H9 (cell line): ENCODE data around the gene HNRNPR. TPM values are rescaled to one million over a fixed set of nuclear protein-coding genes. Genes with fewer than 3 reads are reported as not detected.

Source experiments
- DNase-seq: peaks from one replicate; pipeline ENCODE4 v3.0.0-alpha.2; 2017
- H2AFZ ChIP-seq: one replicate; pipeline ENCODE4 v1.6.1; 2013; ENCODE audit warnings: mild to moderate bottlenecking, low read length, control low read depth, moderate library complexity
- H2AK5ac ChIP-seq: 2 replicates; pipeline ENCODE4 v1.6.1; 2013; ENCODE audit warnings: low read length, control low read depth, mixed read lengths; ENCODE audit not compliant: insufficient read length
- H2BK120ac ChIP-seq: one replicate; pipeline ENCODE4 v1.6.1; 2013; ENCODE audit warnings: low read depth, mild to moderate bottlenecking, low read length, control low read depth, inconsistent platforms; ENCODE audit not compliant: poor library complexity, severe bottlenecking
- H2BK12ac ChIP-seq: 2 replicates; pipeline ENCODE4 v1.6.1; 2013; ENCODE audit warnings: low read length, control low read depth, mixed read lengths, low read depth; ENCODE audit not compliant: insufficient read length
- H2BK15ac ChIP-seq: 2 replicates; pipeline ENCODE4 v1.6.1; 2013; ENCODE audit warnings: low read depth, low read length, control low read depth
- H2BK20ac ChIP-seq: one replicate; pipeline ENCODE4 v1.6.1; 2013; ENCODE audit warnings: low read depth, mild to moderate bottlenecking, low read length, control low read depth, inconsistent platforms; ENCODE audit not compliant: poor library complexity, severe bottlenecking
- H2BK5ac ChIP-seq: 2 replicates; pipeline ENCODE4 v1.6.1; 2013; ENCODE audit warnings: low read length, control low read depth, mixed read lengths; ENCODE audit not compliant: insufficient read length
- H3K14ac ChIP-seq: 2 replicates; pipeline ENCODE4 v1.6.1; 2013; ENCODE audit warnings: low read length, control low read depth; ENCODE audit not compliant: insufficient read depth
- H3K18ac ChIP-seq: 2 replicates; pipeline ENCODE4 v1.6.1; 2013; ENCODE audit warnings: low read depth, mild to moderate bottlenecking, mixed read lengths, low read length, control low read depth; ENCODE audit not compliant: insufficient read length
- H3K23ac ChIP-seq: 2 replicates; pipeline ENCODE4 v1.6.1; 2013; ENCODE audit warnings: low read length, control low read depth, mixed read lengths, low read depth; ENCODE audit not compliant: insufficient read length
- H3K23me2 ChIP-seq: 2 replicates; pipeline ENCODE4 v1.6.1; 2013; ENCODE audit warnings: low read depth, mild to moderate bottlenecking, mixed read lengths, low read length, control low read depth; ENCODE audit not compliant: insufficient read length, poor library complexity, severe bottlenecking
- H3K27ac ChIP-seq: 2 replicates; pipeline ENCODE4 v1.5.1; 2013; ENCODE audit warnings: low read length, control low read depth, mixed read lengths, low read depth; ENCODE audit not compliant: insufficient read length
- H3K27me3 ChIP-seq: 2 replicates; pipeline ENCODE4 v1.6.1; 2013; ENCODE audit warnings: low read length, control low read depth, inconsistent platforms; ENCODE audit not compliant: insufficient read depth
- H3K4ac ChIP-seq: 2 replicates; pipeline ENCODE4 v1.6.1; 2013; ENCODE audit warnings: low read depth, mild to moderate bottlenecking, control low read depth, inconsistent platforms, low read length, moderate library complexity
- H3K4me1 ChIP-seq: 2 replicates; pipeline ENCODE4 v1.6.1; 2013; ENCODE audit warnings: low read length, control low read depth, inconsistent platforms; ENCODE audit not compliant: insufficient read depth
- H3K4me2 ChIP-seq: 2 replicates; pipeline ENCODE4 v1.6.1; 2013; ENCODE audit warnings: low read length, control low read depth, mixed read lengths; ENCODE audit not compliant: insufficient read length, insufficient read depth
- H3K56ac ChIP-seq: 2 replicates; pipeline ENCODE4 v1.6.1; 2013; ENCODE audit warnings: low read depth, mild to moderate bottlenecking, mixed read lengths, low read length, control low read depth; ENCODE audit not compliant: insufficient read length
- H3K79me1 ChIP-seq: 2 replicates; pipeline ENCODE4 v1.6.1; 2013; ENCODE audit warnings: low read depth, mild to moderate bottlenecking, moderate library complexity, low read length, control low read depth, inconsistent platforms; ENCODE audit not compliant: insufficient read depth, poor library complexity, severe bottlenecking
- H3K79me2 ChIP-seq: 2 replicates; pipeline ENCODE4 v1.6.1; 2013; ENCODE audit warnings: low read length, control low read depth, inconsistent platforms; ENCODE audit not compliant: insufficient read depth
- H3K9ac ChIP-seq: 2 replicates; pipeline ENCODE4 v1.6.1; 2013; ENCODE audit warnings: low read length, control low read depth, mixed read lengths; ENCODE audit not compliant: insufficient read length; ENCODE audit errors: extremely low read depth
- H3K9me3 ChIP-seq: one replicate; pipeline ENCODE4 v1.6.1; 2013; ENCODE audit warnings: low read depth, low read length, inconsistent platforms; ENCODE audit not compliant: control insufficient read depth
- H3T11ph ChIP-seq: one replicate; pipeline ENCODE4 v1.6.1; 2013; ENCODE audit warnings: mild to moderate bottlenecking, low read length, control low read depth, inconsistent platforms
- H4K20me1 ChIP-seq: one replicate; pipeline ENCODE4 v1.6.1; 2013; ENCODE audit not compliant: control insufficient read depth, insufficient read length, insufficient read depth
- H4K5ac ChIP-seq: 2 replicates; pipeline ENCODE4 v1.6.1; 2013; ENCODE audit warnings: low read depth, mild to moderate bottlenecking, mixed read lengths, low read length, control low read depth; ENCODE audit not compliant: insufficient read length
- H4K8ac ChIP-seq: replicated peaks from 2 replicates; pipeline ENCODE4 v1.6.1; 2013; ENCODE audit warnings: low read length, control low read depth, mixed read lengths, low read depth; ENCODE audit not compliant: insufficient read length
- H4K91ac ChIP-seq: 2 replicates; pipeline ENCODE4 v1.6.1; 2013; ENCODE audit warnings: low read depth, mild to moderate bottlenecking, moderate library complexity, mixed read lengths, low read length, control low read depth; ENCODE audit not compliant: insufficient read length
- H3K27ac Mint-ChIP-seq, 3 experiments: 2 replicates in 2 of 3; 3 replicates in 1 of 3; pipeline ENCODE4 v1.8.0; 2020 to 2021; ENCODE audit warnings: mixed read lengths in 3 of 3, mild to moderate bottlenecking in 1 of 3, moderate library complexity in 1 of 3
- H3K27me3 Mint-ChIP-seq: 2 replicates; pipeline ENCODE4 v1.8.0; 2021; ENCODE audit warnings: low read depth, mild to moderate bottlenecking, moderate library complexity, mixed read lengths
- H3K36me3 Mint-ChIP-seq, 3 experiments: 2 replicates in 2 of 3; 3 replicates in 1 of 3; pipeline ENCODE4 v1.8.0; 2020 to 2021; ENCODE audit warnings: low read depth in 3 of 3, mixed read lengths in 3 of 3; ENCODE audit not compliant: insufficient read depth in 1 of 3
- H3K4me1 Mint-ChIP-seq, 2 experiments: 2 replicates each; pipeline ENCODE4 v1.8.0; 2020; ENCODE audit warnings: mixed read lengths in 2 of 2
- H3K4me3 Mint-ChIP-seq, 2 experiments: 2 replicates in 1 of 2; 3 replicates in 1 of 2; pipeline ENCODE4 v1.8.0; 2020 to 2021; ENCODE audit warnings: mild to moderate bottlenecking in 2 of 2, mixed read lengths in 2 of 2, moderate library complexity in 1 of 2
- H3K9me3 Mint-ChIP-seq, 2 experiments: 2 replicates in 1 of 2; 3 replicates in 1 of 2; pipeline ENCODE4 v1.8.0; 2020; ENCODE audit warnings: mild to moderate bottlenecking in 2 of 2, mixed read lengths in 2 of 2, moderate library complexity in 1 of 2
- CTCF ChIP-seq: fragments of 200-600 bp; sonication (generic); conservative IDR thresholded peaks from 3 replicates; pipeline ENCODE4 v1.8.0; 2021; ENCODE audit warnings: antibody characterized with exemption, mild to moderate bottlenecking
- WGBS: extraction: QIAGEN DNeasy Blood & Tissue Kit; methylation state at CpG from one replicate; pipeline ENCODE4 v1.1.7; 2013; ENCODE audit warnings: missing lambda C conversion rate, low lambda C conversion rate, mixed read lengths; ENCODE audit not compliant: insufficient read length; ENCODE audit errors: extremely low coverage; 5-methylcytosine and 5-hydroxymethylcytosine counted together
- total RNA-seq: library from RNA; stranded (reverse); gene quantifications from 2 replicates; pipeline ENCODE4 v1.2.1, GENCODE V29; 2021

Gene HNRNPR
- total RNA-seq, 1 experiment from 2014 or later = 196 TPM

DNA sequence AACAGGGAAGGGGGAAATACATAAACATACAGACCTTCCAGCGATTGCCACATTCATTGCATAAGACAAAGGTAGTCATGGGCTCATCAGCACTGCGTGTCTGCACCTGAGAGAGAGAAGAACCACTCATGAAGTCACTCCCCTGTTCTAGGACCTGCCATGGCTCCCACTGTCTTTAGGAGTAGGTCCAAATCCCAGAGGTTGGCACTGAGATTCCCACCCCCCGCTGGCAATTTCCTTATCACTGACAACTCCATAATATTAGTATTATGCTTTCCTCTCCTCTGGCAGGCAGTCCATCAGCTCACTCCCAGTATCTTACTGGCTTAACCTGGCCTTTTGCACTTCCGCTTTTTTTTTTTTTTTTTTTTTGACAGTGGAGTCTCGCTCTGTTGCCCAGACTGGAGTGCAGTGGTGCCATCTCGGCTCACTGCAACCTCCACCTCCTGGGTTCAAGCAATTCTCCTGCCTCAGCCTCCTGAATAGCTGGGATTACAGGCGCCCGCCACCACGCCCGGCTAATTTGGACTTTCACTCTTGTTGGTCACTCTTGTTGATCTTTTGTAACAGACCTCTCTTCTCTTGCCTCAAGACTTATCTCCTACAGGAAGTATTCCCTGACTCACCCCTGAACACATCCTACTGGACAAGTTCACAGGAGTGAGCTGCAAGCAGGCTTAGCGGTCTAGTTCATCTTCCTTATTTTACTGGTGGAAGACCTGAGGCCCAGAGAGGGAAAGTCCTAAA lies 40.4 kb upstream of the HNRNPR start:
- Mint-ChIP-seq H3K4me1 (no peaks in the 10 kb centered on the region), H3K4me3 (no peak overlapping the region), H3K27me3 (no peaks in the 10 kb centered on the region), H3K9me3 (no peaks in the 10 kb centered on the region), H3K27ac (no peak overlapping the region), H3K36me3 (no peaks in the 10 kb centered on the region)
- Histone ChIP-seq H2AFZ (no peak overlapping the region), H3K79me2 (no peaks in the 10 kb centered on the region), H3K27ac (no peak overlapping the region), H3K23ac (no peak overlapping the region), H4K8ac (no peak overlapping the region), H2BK20ac (no peak overlapping the region), H3K14ac (no peak overlapping the region), H2AK5ac (no peak overlapping the region), H2BK120ac (no peak overlapping the region), H3K4ac (no peak overlapping the region), H3T11ph (no peak overlapping the region), H3K27me3 (peaks cover 31% of the 10 kb centered on the region), H3K56ac (no peak overlapping the region), H2BK5ac (no peak overlapping the region), H4K20me1 (no peaks in the 10 kb centered on the region), H3K23me2 (no peaks in the 10 kb centered on the region), H2BK12ac (no peak overlapping the region), H3K4me1 (no peaks in the 10 kb centered on the region), H3K18ac (no peak overlapping the region), H3K9me3 (no peaks in the 10 kb centered on the region), H3K79me1 (no peaks in the 10 kb centered on the region), H4K91ac (no peak overlapping the region), H3K9ac (no peak overlapping the region), H3K4me2 (no peak overlapping the region), H4K5ac (no peak overlapping the region), H2BK15ac (no peak overlapping the region)
- DNase-seq = no peak
- no CpG with 5 or more reads among the region's 11 CpGs for WGBS
- TF ChIP-seq CTCF = no peak
